ENCODE measurements around the gene SLC36A4. TPM values are rescaled to one million over a fixed set of nuclear protein-coding genes. Genes with fewer than 3 reads are reported as not detected.
"Not testable (repeated sequence)": the region's sequence is repeated elsewhere in the genome, so short reads cannot be mapped to it uniquely, and the experiment has no call there.

Gene SLC36A4
- total RNA-seq, 3 donors from 2014 or later: 10.9 to 13.4 (median 11.2) TPM

- no peaks in the 10 kb centered on the region for H3K4me1 Mint-ChIP-seq (ENCODE audit: low read depth)
- no peak overlapping the region for H3K4me3 Mint-ChIP-seq
- no peaks in the 10 kb centered on the region for H3K36me3 Mint-ChIP-seq (ENCODE audit: insufficient read depth)
- no peak for DNase-seq
- ATAC-seq: no peak
- peaks cover 12% of the 10 kb centered on the region for H3K9me3 Mint-ChIP-seq
- peaks cover 11% of the 10 kb centered on the region for H3K27me3 Mint-ChIP-seq (ENCODE audit: low read depth)
Measured at GRCh38 chr11:93122535-93123235, 75.1 kb downstream of the SLC36A4 start.

- H3K4me1 Mint-ChIP-seq (ENCODE audit: low read depth): no peaks in the 10 kb centered on the region
- H3K36me3 Mint-ChIP-seq (ENCODE audit: insufficient read depth): no peaks in the 10 kb centered on the region
- no peak overlapping the region for H3K4me3 Mint-ChIP-seq
- no peaks in the 10 kb centered on the region for H3K9me3 Mint-ChIP-seq
- DNase-seq (no peak), ATAC-seq (no peak)
- H3K27me3 Mint-ChIP-seq (ENCODE audit: low read depth): peaks cover 14% of the 10 kb centered on the region
Measured at GRCh38 chr11:93118276-93118675, 79.5 kb downstream of the SLC36A4 start.

- Mint-ChIP-seq H3K36me3 (ENCODE audit: insufficient read depth) (no peaks in the 10 kb centered on the region), H3K4me3 (no peak overlapping the region), H3K9me3 (no peaks in the 10 kb centered on the region), H3K4me1 (ENCODE audit: low read depth) (no peaks in the 10 kb centered on the region), H3K27me3 (ENCODE audit: low read depth) (peaks cover 14% of the 10 kb centered on the region)
- ATAC-seq (no peak), DNase-seq (no peak)
Measured at GRCh38 chr11:93117565-93117964, 80.2 kb downstream of the SLC36A4 start.

GRCh38 chr11:93116641-93117441, 81.0 kb downstream of the SLC36A4 start:
- no peak for ATAC-seq
- Mint-ChIP-seq H3K27me3 (ENCODE audit: low read depth) (peaks cover 17% of the 10 kb centered on the region), H3K4me1 (ENCODE audit: low read depth) (no peaks in the 10 kb centered on the region), H3K4me3 (no peak overlapping the region), H3K9me3 (no peaks in the 10 kb centered on the region), H3K36me3 (ENCODE audit: insufficient read depth) (no peaks in the 10 kb centered on the region)
- no peak for DNase-seq

- Mint-ChIP-seq H3K9me3 (no peaks in the 10 kb centered on the region), H3K36me3 (ENCODE audit: insufficient read depth) (no peaks in the 10 kb centered on the region), H3K4me3 (no peak overlapping the region), H3K4me1 (ENCODE audit: low read depth) (no peaks in the 10 kb centered on the region), H3K27me3 (ENCODE audit: low read depth) (peaks cover 20% of the 10 kb centered on the region)
- DNase-seq (no peak), ATAC-seq (no peak)
Measured at GRCh38 chr11:93114304-93114703, 83.5 kb downstream of the SLC36A4 start.

- no peaks in the 10 kb centered on the region for H3K4me1 Mint-ChIP-seq (ENCODE audit: low read depth)
- H3K36me3 Mint-ChIP-seq (ENCODE audit: insufficient read depth): no peaks in the 10 kb centered on the region
- ATAC-seq (no peak), DNase-seq (no peak)
- H3K27me3 Mint-ChIP-seq (ENCODE audit: low read depth): peaks cover 17% of the 10 kb centered on the region
- H3K4me3 Mint-ChIP-seq: no peak overlapping the region
- no peaks in the 10 kb centered on the region for H3K9me3 Mint-ChIP-seq
Measured at GRCh38 chr11:93113824-93114223, 84.0 kb downstream of the SLC36A4 start.

GRCh38 chr11:93111147-93111546, 86.6 kb downstream of the SLC36A4 start:
- H3K27me3 Mint-ChIP-seq (ENCODE audit: low read depth); DNase-seq; H3K36me3 Mint-ChIP-seq (ENCODE audit: insufficient read depth); H3K9me3 Mint-ChIP-seq; H3K4me1 Mint-ChIP-seq (ENCODE audit: low read depth); ATAC-seq; H3K4me3 Mint-ChIP-seq: not testable (repeated sequence)

- H3K9me3 Mint-ChIP-seq: peaks cover 18% of the 10 kb centered on the region
- no peaks in the 10 kb centered on the region for H3K4me1 Mint-ChIP-seq (ENCODE audit: low read depth)
Measured at GRCh38 chr11:93100211-93100610, 97.6 kb downstream of the SLC36A4 start.

GRCh38 chr11:93099806-93100205, 98.0 kb downstream of the SLC36A4 start:
- no peaks in the 10 kb centered on the region for H3K4me1 Mint-ChIP-seq (ENCODE audit: low read depth)
- DNase-seq (no peak), ATAC-seq (no peak)
- peaks cover 6% of the 10 kb centered on the region for H3K27me3 Mint-ChIP-seq (ENCODE audit: low read depth)
- H3K4me3 Mint-ChIP-seq: no peak overlapping the region
- no peaks in the 10 kb centered on the region for H3K36me3 Mint-ChIP-seq (ENCODE audit: insufficient read depth)
- H3K9me3 Mint-ChIP-seq: peaks cover 20% of the 10 kb centered on the region

More at GRCh38 chr11:93100211-93100610, 97.6 kb downstream of the SLC36A4 start:
- no peak for DNase-seq
- ATAC-seq: no peak
- Mint-ChIP-seq H3K36me3 (ENCODE audit: insufficient read depth) (no peaks in the 10 kb centered on the region), H3K4me3 (no peak overlapping the region), H3K27me3 (ENCODE audit: low read depth) (peaks cover 6% of the 10 kb centered on the region)

Other genes with a start within 250 kb of the SLC36A4 start
- not detected for gene MTNR1B, start 228.3 kb downstream of the SLC36A4 start, total RNA-seq
- gene DEUP1, start 132.8 kb upstream of the SLC36A4 start, total RNA-seq: not detected

All from activated T-cell treated with anti-CD3 and anti-CD28 coated beads, Interleukin-2, amount 50 U/mL, for 4 hours (primary cell).